OCI-M2 (cell line): ENCODE results near the gene SLC25A21.
"Not testable (repeated sequence)": the region's sequence is repeated elsewhere in the genome, so short reads cannot be mapped to it uniquely, and the experiment has no call there.

Experiments
- DNase-seq: peaks from one replicate; lab custom pipeline; 2025; ENCODE audit not compliant: unreplicated experiment; lab: John Stamatoyannopoulos, UW

The SLC25A21 gene

GRCh38 chr14:36738269-36738668, 434.1 kb downstream of the SLC25A21 start:
- DNase-seq, result no peak

DNA sequence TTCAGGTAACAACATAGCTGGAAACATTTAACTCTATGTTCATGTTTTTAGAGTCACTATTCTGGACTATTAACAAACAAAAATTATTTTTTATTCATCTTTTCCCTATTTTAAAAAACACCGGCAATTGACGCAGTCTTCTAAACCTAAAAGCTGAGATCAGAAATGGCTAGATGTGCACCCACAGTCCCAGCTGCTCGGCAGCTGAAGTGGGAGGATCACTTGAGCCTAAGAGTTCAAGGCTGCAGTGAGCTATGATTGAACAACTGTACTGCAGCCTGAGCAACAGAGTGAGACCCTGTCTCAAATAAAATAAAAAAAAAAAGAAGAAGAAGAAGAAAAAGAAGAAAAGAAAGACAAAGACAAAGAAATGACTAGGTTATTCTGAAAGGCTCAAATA, 446.3 kb downstream of the SLC25A21 start:
- DNase-seq, result no peak

GRCh38 chr14:36724162-36724561, 448.2 kb downstream of the SLC25A21 start:
- no peak for DNase-seq

DNA sequence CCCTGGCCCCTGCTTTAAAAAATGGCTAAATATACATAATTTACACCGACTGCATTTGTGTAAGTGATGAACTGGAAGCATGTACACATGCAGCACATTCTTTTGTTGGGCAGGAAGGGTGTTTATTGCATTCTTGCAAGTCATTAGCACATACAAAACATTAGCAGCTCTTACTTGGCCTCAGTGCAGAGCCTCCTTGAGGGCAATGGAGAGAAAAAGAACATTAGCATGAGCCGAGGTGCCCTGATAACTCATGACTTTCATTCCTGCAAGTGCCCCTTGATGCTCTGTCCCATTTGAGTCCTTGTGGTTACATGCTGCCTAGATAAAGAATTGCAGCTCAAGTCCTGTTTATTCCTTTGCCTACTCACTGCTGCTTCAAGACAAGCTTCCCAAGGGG, 448.9 kb downstream of the SLC25A21 start:
- DNase-seq, result no peak

- no peak for DNase-seq
These were observed 450.5 kb downstream of the SLC25A21 start for GRCh38 chr14:36721877-36722276.

DNA sequence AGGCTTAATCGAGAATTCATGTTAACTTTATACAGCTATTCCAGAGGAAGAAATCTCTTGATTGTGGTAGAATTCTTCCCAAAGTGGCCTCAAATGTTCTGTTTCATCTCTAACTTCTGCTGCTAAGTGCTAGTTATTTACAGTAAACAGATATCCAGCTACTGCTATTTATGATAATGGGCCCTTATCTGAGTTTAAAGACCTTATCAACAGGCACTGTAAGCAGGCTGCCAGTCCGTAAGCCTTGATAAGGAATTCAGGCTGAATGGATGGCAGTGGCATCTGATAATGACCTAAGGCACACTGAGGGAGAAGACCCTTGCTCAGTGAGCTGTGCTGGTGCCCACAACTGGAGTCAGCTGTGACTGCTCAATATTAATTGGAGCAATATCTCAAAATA, 451.7 kb downstream of the SLC25A21 start:
- no peak for DNase-seq

GRCh38 chr14:36719823-36720222, 452.6 kb downstream of the SLC25A21 start:
- DNase-seq, result no peak

DNA sequence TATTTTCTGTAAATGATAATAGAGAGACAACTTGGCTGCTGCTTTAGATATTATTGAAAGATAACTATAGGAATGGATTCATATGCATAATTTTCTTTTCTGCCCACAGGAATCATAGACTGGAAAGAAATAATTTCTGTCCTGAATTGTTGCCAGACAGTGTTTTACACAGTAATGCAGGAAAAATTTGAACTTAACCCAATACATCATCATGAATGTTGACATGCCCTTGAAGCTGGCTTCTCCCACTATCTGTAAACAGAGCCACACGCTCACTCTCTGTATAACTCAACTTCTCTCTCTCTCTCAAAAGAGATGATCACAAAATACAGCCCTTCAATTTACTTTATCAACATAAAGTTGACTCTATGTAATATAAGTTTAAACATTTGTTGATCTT, 454.2 kb downstream of the SLC25A21 start:
- DNase-seq, result no peak

DNA sequence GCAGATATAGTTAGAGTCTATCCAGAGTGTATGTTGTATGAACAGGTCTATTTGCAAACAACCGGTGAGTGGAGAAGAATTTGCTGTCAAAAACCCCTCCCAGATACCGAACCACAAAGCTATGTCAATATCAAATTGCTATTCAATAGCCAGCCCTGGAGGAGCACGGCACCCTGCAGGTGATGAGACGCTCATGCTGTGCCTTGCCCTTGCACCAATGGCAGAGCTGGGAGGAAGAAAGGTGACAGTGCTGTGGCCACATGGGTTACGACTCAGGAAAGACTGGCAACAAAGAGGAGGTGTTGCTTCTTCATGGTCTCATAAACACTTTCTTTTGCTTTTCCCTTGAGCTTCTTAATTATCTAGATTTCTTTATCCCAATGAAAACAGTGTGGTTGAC, 455.0 kb downstream of the SLC25A21 start:
- DNase-seq, result no peak

GRCh38 chr14:36716614-36717184, 455.7 kb downstream of the SLC25A21 start:
- no peak for DNase-seq

- DNase-seq, result no peak
These were observed 458.3 kb downstream of the SLC25A21 start for GRCh38 chr14:36713960-36714703.

GRCh38 chr14:36707570-36707969, 464.8 kb downstream of the SLC25A21 start:
- no peak for DNase-seq

- no peak for DNase-seq
These were observed 469.9 kb downstream of the SLC25A21 start for GRCh38 chr14:36702474-36702873.

- no peak for DNase-seq
These were observed 471.3 kb downstream of the SLC25A21 start for GRCh38 chr14:36701132-36701531.

GRCh38 chr14:36700651-36701050, 471.8 kb downstream of the SLC25A21 start:
- no peak for DNase-seq

DNA sequence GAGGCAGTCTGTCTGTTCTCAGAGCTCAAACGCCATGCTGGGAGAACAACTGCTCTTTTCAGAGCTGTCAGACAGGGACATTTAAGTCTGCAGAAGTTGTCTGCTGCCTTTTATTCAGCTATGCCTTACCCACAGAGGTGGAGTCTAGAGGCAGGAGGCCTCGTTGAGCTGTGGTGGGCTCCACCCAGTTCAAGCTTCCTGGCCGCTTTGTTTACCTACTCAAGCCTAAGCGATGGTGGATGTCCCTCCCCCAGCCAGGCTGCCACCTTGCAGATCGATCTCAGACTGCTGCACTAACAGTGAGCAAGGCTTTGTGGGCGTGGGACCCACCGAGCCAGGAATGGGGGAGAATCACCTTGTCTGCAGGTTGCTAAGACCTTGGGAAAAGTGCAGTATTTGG, 473.0 kb downstream of the SLC25A21 start:
- DNase-seq, result not testable (repeated sequence)

DNA sequence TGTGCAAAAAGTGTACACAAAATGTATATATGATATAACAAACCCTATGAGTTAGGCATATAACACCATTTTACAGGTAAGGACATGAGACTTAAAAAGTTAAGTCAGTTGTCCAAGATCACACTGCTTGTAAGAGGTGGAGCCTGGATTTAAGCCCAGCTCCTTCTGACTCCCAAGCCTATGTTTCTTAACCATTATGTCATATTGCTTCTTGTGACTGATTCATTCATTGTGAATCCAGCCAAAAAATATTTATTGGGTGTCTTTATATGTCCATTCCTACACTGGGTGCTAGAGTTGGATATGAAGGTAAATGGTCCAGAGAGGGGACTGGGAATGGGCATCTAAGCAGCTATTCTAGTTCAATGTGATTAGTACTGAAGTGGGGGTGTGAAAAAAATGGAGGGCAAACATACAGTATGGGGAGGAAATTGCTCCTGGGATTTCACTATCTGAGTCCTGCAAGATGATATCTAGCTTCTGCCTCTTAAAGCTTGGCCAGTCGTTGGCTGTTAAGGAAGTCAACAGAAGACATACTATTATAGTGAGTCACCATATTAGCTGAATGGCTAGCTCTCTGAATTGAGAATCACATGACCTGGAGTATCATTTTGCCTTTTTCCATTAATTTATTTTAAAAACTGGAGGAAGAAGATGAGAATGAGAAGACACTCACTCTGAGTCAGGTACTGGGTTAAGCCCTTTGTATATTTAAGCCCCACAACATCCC, 481.9 kb downstream of the SLC25A21 start:
- no peak for DNase-seq

DNA sequence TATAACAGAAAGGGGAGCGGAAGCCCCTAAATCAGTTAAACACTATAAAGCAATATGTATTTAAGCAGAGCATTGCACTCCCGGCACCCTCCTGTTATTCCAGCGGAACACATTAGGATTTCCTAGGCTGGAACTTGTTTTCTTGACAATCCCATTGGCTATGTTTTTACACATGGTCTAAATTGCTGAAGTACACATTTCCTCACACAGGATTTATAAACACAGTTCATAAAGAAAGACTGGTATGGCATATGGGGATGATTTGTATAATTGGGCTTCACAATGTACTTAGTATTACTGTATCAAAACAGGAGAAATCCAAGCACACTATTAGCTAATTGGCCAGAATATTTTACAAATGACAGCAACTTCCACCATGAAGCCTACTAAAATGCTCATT, 487.5 kb downstream of the SLC25A21 start:
- no peak for DNase-seq

GRCh38 chr14:36683083-36683724, 489.2 kb downstream of the SLC25A21 start:
- DNase-seq, result no peak

GRCh38 chr14:36682338-36682737, 490.1 kb downstream of the SLC25A21 start:
- no peak for DNase-seq

DNA sequence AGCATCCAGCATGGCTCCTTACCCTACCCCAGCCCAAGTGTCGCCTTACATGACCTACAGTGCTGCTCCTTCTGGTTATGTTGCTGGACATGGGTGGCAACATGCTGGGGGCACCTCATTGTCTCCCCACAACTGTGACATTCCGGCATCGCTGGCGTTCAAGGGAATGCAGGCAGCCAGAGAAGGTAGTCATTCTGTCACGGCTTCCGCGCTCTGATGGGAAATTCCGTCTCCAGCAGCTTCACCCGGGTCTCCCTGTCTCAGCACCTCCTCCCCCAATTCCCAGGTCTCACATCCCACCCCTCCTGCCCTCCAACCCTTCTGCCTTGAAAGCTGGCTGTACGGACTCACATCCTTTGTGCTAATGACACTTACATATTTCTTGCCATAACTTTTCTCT, 496.2 kb downstream of the SLC25A21 start:
- no peak for DNase-seq

DNA sequence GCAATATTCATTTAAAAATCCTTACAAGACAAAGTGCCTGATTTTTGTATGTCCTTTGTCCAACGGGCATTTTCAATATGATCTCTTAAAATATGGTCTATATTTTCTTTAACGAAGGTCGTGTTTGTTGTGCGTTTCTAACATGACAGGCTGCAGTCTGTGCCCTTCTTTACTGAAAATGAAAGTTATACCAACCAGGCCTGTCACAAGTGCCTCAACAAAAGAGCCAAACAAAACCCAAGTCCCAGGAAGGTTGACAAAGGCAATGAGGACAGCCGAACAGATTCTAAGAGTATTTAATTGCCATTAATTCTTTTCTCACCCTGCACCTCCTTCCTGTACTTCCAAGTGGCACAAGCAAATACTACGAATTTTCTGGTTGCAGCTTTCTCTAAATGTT, 496.8 kb downstream of the SLC25A21 start:
- no peak for DNase-seq
